Measurements from ENCODE around the gene PRG2.

DNA sequence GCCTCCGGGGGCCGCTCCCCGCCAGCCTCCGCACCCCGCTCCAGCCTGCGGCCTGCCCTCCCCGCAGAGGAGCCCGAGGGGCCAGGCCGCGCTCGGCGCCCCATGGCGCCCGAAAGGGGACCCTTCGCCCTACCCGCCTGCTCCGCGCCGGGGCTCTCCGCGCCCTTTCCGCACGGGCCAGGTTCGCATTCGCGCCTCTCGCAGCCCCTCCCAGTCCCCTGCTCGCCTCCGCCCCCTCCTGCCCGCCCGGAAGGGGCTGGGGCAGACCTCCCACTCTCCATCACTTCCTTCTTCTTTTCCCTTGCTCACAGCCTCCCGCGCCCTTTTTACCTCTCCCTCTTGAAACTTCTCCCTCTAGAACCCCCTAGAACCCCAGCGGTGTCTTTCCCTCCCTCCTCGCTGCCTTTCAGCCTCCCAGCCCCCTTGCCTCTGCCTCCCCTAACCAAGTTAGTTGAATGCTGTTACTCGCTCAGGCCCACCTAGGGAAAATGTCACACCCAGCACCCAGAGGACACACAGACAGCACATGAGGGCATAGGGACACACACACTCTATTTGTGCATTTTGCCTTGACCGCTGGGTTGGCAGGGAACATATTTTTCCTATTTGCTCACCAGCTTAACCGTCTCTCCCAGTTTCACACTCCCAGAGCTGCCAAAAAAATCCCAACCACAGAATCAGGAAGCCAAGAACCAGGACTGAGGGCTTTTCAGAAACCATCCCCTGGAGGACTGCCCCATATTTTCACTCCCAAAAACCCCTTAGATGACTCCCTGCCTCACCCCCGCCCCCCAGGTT, 36.7 kb upstream of the PRG2 start, which contains the start of gene SLC43A3:
- TF ChIP-seq, protein P1, sequence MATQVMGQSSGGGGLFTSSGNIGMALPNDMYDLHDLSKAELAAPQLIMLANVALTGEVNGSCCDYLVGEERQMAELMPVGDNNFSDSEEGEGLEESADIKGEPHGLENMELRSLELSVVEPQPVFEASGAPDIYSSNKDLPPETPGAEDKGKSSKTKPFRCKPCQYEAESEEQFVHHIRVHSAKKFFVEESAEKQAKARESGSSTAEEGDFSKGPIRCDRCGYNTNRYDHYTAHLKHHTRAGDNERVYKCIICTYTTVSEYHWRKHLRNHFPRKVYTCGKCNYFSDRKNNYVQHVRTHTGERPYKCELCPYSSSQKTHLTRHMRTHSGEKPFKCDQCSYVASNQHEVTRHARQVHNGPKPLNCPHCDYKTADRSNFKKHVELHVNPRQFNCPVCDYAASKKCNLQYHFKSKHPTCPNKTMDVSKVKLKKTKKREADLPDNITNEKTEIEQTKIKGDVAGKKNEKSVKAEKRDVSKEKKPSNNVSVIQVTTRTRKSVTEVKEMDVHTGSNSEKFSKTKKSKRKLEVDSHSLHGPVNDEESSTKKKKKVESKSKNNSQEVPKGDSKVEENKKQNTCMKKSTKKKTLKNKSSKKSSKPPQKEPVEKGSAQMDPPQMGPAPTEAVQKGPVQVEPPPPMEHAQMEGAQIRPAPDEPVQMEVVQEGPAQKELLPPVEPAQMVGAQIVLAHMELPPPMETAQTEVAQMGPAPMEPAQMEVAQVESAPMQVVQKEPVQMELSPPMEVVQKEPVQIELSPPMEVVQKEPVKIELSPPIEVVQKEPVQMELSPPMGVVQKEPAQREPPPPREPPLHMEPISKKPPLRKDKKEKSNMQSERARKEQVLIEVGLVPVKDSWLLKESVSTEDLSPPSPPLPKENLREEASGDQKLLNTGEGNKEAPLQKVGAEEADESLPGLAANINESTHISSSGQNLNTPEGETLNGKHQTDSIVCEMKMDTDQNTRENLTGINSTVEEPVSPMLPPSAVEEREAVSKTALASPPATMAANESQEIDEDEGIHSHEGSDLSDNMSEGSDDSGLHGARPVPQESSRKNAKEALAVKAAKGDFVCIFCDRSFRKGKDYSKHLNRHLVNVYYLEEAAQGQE (IDR thresholded peaks at IDR 0.05; ENCODE audit: insufficient read depth in 1 of 2, low read depth in 2 of 2, low read length in 1 of 2) = no peak
- TF ChIP-seq, protein P2, sequence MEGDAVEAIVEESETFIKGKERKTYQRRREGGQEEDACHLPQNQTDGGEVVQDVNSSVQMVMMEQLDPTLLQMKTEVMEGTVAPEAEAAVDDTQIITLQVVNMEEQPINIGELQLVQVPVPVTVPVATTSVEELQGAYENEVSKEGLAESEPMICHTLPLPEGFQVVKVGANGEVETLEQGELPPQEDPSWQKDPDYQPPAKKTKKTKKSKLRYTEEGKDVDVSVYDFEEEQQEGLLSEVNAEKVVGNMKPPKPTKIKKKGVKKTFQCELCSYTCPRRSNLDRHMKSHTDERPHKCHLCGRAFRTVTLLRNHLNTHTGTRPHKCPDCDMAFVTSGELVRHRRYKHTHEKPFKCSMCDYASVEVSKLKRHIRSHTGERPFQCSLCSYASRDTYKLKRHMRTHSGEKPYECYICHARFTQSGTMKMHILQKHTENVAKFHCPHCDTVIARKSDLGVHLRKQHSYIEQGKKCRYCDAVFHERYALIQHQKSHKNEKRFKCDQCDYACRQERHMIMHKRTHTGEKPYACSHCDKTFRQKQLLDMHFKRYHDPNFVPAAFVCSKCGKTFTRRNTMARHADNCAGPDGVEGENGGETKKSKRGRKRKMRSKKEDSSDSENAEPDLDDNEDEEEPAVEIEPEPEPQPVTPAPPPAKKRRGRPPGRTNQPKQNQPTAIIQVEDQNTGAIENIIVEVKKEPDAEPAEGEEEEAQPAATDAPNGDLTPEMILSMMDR (IDR thresholded peaks at IDR 0.05) = no peak

Data from Panc1 (cell line).